Erythroblast (primary cell): ENCODE data around the gene TYSND1.
"Not testable (repeated sequence)": the region's sequence is repeated elsewhere in the genome, so short reads cannot be mapped to it uniquely, and the experiment has no call there.

Experiments
- DNase-seq, 2 experiments: peaks; one replicate each; lab custom pipeline; 2025; lab: John Stamatoyannopoulos, UW
- GATA1 ChIP-seq: IDR thresholded peaks from 2 replicates; pipeline ENCODE4 v1.6.1; 2011; ENCODE audit warnings: low read depth, mild to moderate bottlenecking, control low read depth, low read length, moderate library complexity
- POLR2A ChIP-seq: IDR thresholded peaks from 2 replicates; pipeline ENCODE4 v1.6.1; 2011; ENCODE audit warnings: mild to moderate bottlenecking, low read length

TYSND1 gene

DNA sequence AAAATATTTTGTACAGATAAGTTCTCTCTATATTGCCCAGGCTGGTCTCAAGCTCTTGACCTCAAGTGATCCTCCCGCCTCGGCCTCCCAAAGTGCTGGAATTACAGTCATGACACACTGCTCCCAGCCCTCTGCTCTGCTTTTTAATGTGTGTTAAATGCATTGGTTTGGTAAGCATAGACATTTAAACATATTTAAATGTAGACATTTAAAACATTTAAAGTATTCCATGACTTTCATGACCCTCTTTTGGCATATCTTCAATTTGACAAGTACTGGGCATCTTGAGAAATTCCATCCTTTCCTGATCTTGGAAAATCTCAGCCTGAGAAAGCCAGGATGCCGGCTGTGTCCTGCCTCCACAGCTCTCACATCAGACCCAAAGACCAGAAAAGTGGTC is 29.0 kb upstream of the TYSND1 start:
- DNase-seq = no peak
- TF ChIP-seq GATA1 = no peak
- TF ChIP-seq POLR2A = no peak

DNA sequence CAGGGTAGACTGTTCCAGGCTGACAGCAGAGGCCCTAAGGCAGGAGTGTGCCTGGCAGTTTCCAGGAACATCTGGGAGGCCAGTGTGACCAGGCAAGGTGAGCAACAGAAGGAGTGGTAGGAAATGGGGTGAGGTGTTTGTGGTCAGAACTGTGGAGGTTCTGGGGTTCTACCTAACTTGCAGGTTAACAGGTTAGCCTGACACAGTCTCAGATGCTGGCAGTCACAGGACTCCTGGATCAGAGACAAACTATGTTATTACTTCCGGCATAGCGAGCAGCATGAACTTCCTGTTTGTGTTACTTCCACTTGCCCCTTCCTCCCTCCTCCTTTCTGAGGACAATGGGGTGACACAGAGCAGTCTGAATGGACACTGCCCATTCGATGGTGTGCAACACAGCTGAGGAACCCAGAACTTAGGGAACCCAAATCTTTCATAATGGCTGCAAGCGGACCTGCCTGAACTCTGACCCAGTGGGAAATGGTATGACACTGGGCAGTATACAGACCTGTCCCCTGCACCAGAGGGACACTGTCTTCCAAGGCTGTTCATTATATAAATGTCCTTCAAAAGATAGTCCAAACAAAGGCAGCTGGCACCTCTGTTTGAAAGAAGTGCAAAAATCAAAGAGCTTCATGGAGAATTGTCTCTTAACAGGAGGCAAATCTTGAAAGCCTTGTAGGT is 27.7 kb upstream of the TYSND1 start:
- no peak for DNase-seq
- no peak for TF ChIP-seq POLR2A

DNA sequence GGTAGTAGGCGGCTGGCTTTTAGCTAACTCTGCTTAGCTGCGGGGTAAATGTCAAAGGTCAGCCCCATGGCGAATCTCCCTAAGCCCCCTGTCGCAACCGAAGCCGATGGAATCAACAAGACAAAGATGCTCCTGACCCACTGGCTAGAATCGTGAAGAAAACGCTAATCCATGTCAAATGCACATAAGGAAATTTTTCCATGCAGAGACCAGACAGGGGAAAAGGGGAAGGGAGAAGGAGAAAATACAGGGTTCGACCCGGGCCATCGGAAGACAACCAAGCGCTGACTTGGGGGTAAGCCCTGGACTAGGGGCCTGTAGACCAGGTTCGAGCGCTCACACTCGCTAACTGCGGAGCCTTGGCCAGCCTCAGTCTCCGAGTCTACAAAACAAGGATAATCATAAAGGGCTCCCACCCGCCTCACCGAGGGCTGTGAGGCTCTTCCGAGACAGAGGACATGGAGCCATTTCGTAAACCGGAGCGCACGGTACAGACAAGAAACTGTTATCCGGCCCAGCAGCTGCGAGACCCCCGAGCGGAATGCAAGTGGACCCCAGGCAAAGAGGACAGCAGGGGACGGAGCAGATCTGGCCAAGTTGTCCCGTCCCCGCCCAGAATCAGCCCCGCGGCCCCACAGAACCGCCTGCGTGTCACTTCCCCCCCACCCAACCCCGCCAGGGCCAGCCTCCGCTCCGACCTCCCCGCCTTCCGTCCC is 23.3 kb upstream of the TYSND1 start:
- DNase-seq = peak; percentile 38 to 63
- TF ChIP-seq POLR2A = no peak
- TF ChIP-seq GATA1 = no peak

DNA sequence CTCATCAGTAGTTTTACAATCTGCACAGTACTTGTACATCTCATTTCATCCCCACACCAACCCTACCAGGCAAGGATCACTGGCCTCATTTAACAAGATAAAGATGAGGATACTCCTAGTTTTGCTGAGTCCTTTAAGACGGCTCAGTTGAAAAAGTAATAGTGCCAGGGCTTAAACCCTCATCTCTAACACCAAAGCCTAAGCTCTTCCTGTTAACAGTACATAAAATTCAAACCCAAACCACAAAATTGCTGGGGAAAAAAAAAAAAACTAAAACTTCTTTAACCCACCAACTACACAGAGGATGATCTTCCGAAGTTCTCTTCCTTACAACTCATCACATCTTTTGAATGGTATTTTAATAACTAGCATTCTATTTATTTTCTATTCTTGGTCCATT is 22.5 kb upstream of the TYSND1 start:
- TF ChIP-seq GATA1 (no peak), POLR2A (no peak)
- peak; percentile 19 to 38 for DNase-seq

DNA sequence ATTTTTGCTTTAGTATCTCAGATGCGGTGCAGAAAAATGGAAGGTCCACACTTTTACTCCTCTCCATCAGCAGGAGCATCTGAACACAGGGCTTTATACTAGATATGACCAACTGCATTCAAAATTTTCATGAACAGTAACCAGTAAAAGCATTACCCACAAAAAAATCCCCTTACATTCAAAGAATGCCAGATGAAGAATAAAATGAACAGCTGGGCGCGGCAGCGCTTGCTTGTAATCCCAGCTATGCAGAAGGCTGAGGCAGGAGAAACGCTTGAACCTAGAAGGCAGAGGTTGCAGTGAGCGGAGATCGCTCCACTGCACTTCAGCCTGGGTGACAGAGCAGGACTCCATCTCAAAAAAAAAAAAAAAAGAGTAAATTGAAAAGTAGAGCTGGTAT is 20.7 kb upstream of the TYSND1 start:
- no peak for DNase-seq
- no peak for TF ChIP-seq POLR2A

DNA sequence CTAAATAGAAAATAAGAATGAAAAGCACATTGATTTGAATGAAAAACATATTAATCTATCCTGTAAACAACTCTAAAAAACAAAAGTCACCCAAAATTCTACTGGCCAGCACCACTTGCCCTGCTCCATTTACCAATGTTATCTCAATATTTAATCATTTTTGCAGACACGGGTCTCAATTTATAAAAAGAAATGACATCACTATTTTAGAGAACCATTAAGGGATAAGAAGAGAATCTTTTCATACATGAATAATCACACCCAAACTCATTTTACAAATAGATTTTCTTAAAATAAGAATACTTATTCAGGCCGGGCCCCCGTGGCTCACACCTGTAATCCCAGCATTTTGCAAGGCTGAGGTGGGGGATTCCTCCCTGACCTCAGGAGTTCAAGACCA is 19.9 kb upstream of the TYSND1 start:
- TF ChIP-seq POLR2A (no peak), GATA1 (no peak)
- no peak for DNase-seq

DNA sequence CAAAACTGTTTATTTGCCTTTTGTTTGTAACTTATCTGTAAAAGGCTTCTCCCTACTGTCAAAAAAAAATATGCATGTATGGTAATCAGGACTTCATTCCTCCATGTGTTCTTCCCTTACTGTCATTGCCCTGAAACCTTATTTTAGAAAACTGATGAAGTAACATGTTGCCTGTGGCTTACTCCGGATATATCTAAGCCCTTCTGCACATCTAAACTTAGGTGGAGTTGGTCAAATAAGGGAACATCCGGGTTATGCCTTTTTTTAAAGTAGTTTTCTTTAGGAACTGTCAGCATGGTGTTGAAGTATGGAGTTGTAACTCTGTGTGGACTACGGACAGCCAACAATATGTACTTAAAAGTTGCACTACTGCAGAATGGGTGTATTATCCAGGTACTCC is 17.7 kb upstream of the TYSND1 start:
- TF ChIP-seq GATA1 (no peak), POLR2A (no peak)
- DNase-seq = no peak

DNA sequence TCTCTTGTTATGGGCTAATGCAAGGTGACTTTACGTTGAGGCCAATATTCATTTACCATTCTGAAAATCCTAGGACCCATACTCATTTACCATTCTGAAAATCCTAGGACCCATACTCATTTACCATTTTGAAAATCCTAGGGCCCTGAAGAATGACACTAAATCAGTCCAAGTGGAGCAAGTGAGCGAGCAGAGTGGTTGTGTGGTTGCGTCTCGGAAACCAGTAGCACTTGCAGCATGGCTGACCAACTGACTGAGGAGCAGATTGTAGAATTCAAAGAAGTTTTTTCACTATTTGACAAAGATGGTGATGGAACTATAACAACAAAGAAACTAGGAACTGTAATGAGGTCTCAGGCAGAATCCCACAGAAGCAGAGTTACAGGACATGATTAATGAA is 16.9 kb upstream of the TYSND1 start:
- no peak for DNase-seq
- TF ChIP-seq POLR2A (no peak), GATA1 (no peak)

DNA sequence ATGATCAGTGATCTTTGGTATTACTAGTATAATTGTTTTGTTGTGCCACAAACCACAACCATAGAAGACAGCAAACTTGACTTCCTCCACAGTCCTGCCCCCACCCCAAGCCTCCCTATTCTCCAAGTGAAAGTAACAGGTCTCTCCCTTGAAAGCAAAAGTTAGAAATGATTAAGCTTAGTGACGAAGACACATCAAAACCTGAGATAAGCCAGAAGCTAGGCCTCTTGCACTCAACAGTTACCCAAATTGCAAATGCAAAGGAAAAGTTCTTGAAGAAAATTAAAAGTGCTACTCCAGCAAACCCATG is 16.3 kb upstream of the TYSND1 start:
- peak in 1 of 2 experiments; percentile 24 for DNase-seq
- no peak for TF ChIP-seq GATA1

DNA sequence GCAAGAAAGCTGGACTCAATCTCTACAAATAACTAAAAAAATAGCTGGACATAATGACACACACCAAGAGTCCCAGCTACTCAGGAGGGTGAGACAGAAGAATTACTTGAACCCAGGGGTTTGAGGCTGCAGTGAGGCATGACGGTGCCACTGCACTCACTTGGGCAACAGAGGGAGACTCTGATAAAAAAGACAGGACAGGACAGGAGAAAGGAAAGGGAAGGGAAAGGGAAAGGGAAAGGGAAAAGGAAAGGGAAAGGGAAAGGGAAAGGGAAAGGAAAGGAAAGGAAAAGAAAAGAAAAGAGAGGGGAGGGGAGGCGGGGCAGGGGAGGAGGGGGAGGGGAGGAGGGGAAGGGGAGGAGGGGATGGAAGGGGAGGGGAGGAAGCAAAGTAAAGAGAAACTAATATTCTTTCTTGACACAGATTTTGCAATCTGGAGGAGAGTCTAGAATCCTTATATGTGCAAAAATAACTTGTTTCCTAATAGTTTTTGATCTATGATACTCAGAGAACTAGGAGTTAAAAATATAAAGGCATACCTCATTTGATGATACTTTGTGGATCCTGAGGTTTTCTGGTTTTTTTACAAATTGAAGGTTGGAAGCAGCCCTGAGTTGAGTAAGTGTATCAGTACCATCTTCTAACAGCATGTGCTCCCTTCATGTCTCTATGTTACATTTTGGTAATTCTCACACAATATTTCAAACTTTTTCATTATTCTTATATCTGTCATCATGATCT is 15.8 kb upstream of the TYSND1 start:
- TF ChIP-seq POLR2A = no peak
- TF ChIP-seq GATA1 = no peak
- DNase-seq = no peak

DNA sequence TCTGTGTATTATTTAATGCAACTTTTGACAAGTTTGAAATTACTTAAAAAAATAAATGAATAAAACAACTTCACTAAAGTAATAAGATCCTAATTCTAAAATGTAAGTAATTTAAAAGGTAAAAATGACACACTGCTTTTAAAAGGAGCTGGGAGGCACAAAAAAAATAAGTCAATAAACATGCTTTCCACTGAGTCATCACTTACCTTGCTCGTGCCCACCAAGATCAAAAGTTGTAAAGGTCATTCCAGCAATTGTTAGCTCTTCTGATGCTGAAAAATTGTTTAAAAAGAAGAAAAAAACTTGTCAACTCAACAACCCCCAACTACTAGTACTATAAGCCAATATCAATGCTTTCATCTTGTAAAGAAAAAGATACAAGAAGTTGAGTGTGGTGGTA is 14.3 kb upstream of the TYSND1 start:
- no peak for DNase-seq
- TF ChIP-seq POLR2A = no peak
- TF ChIP-seq GATA1 = no peak

DNA sequence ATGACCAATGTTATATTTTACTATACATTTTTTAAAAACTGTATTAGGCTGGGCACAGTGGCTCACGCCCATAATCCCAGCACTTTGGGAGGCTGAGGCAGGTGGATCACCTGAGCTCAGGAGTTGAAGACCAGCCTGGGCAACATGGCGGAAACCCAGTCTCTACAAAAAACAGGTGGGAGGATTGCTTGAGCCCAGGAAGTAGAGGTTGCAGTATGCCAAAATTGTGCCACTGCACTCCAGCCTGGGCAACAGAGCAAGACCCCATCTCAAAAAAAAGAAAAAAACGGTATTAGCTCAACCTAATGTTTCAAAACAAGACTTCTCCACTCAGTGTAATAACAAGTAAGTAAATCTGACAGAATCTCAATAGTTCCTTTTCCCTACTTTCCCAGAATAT is 12.9 kb upstream of the TYSND1 start:
- DNase-seq = not testable (repeated sequence)

DNA sequence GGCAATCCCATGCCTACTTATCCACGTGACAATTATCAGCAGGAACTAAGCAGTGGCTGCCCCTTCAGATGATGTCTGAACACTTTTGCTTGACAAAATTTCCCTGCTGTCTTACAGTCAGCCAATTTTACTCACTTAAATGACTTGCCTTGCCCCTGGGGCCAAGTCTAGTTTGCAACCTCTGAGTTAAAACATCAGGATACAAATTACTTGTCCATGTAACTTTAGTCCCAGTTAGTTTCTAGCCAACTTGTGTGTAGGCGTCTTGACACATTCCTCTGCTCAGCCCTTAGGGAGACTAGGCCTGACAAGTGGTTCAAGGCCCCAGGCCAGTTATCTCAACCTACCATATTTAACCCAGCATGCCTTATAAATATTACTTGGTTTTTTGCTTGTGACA is 11.6 kb upstream of the TYSND1 start:
- peak in 1 of 2 experiments; percentile 17 for DNase-seq
- TF ChIP-seq POLR2A (no peak), GATA1 (no peak)

DNA sequence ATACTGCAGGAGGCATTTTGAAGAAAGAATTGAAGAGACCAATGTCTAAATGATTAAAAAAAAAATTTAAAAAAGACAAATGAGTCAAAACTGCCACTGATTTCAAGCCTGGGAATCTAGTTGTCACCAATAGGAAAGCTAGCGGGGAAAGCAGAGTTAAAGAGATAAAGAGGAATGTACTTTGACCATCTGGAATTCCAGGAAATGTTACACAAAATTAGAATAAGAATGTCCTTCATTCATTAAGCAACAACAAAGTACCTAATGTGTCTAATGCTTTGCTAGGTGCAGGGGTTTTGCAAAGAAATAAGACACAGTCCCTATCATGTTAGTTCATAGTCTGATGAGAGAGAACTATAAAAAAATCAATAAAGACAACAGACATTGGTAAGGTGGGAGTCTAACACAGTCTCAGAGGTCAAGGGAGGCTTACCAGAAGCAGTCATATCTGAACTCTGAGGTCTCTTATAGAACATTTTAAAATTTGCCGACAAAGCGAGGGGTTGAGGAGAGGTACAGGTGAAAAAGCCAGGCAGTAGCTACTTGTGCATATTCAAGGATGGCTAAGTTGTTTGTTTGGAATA is 8.8 kb upstream of the TYSND1 start:
- no peak for DNase-seq
- TF ChIP-seq GATA1 = no peak
- TF ChIP-seq POLR2A = no peak
